ENCODE results near the gene IL23R.
"Not testable (repeated sequence)": the region's sequence is repeated elsewhere in the genome, so short reads cannot be mapped to it uniquely, and the experiment has no call there.

IL23R gene

GRCh38 chr1:67166196-67166595, at the start of gene IL23R:
Gene IL23R, plus strand, starts transcription at chr1:67166454. Its CDS starts 1,667 bp downstream, at chr1:67168121.
- DNase-seq, result no peak
- intact Hi-C loops (cut with DNase I), result no loop called here

- DNase-seq, result no peak
- intact Hi-C loops (cut with DNase I), result no loop called here
Observed at GRCh38 chr1:67118191-67118590, 48.1 kb upstream of the IL23R start.

- no peak for DNase-seq
Observed at GRCh38 chr1:67118646-67119045, 47.6 kb upstream of the IL23R start.

GRCh38 chr1:67120855-67121619, 45.2 kb upstream of the IL23R start:
- no peak for DNase-seq
- intact Hi-C loops (cut with DNase I), result no loop called here

More at GRCh38 chr1:67118646-67119045, 47.6 kb upstream of the IL23R start:
- intact Hi-C loops (cut with DNase I), result no loop called here

- intact Hi-C loops (cut with DNase I), result no loop called here
Observed at GRCh38 chr1:67124455-67124854, 41.8 kb upstream of the IL23R start.

GRCh38 chr1:67126111-67126746, 40.0 kb upstream of the IL23R start:
- no peak for DNase-seq
- intact Hi-C loops (cut with DNase I), result no loop called here

More at GRCh38 chr1:67124455-67124854, 41.8 kb upstream of the IL23R start:
- no peak for DNase-seq

GRCh38 chr1:67126974-67127373, 39.3 kb upstream of the IL23R start:
- no peak for DNase-seq
- intact Hi-C loops (cut with DNase I), result no loop called here

- DNase-seq, result no peak
- intact Hi-C loops (cut with DNase I), result no loop called here
Observed at GRCh38 chr1:67130673-67131072, 35.6 kb upstream of the IL23R start.

- no peak for DNase-seq
- intact Hi-C loops (cut with DNase I), result no loop called here
Observed at GRCh38 chr1:67133177-67133576, 33.1 kb upstream of the IL23R start.

GRCh38 chr1:67134695-67135094, 31.6 kb upstream of the IL23R start, which contains the start of gene C1orf141:
Gene C1orf141, minus strand, starts transcription at chr1:67134970. Its CDS starts 7,730 bp downstream, at chr1:67127240.
- intact Hi-C loops (cut with DNase I), result no loop called here
- DNase-seq, result no peak

GRCh38 chr1:67135354-67135753, 30.9 kb upstream of the IL23R start:
- intact Hi-C loops (cut with DNase I), result no loop called here

GRCh38 chr1:67137307-67137753, 28.9 kb upstream of the IL23R start:
- intact Hi-C loops (cut with DNase I), result no loop called here
- DNase-seq, result no peak

More at GRCh38 chr1:67135354-67135753, 30.9 kb upstream of the IL23R start:
- DNase-seq, result no peak

GRCh38 chr1:67138813-67139499, 27.3 kb upstream of the IL23R start:
- no peak for DNase-seq
- intact Hi-C loops (cut with DNase I), result no loop called here

GRCh38 chr1:67140460-67140859, 25.8 kb upstream of the IL23R start:
- intact Hi-C loops (cut with DNase I), result no loop called here
- no peak for DNase-seq

GRCh38 chr1:67141832-67142231, 24.4 kb upstream of the IL23R start:
- intact Hi-C loops (cut with DNase I); DNase-seq: not testable (repeated sequence)

- intact Hi-C loops (cut with DNase I), result no loop called here
- no peak for DNase-seq
Observed at GRCh38 chr1:67142931-67143330, 23.3 kb upstream of the IL23R start.

- no peak for DNase-seq
- intact Hi-C loops (cut with DNase I), result no loop called here
Observed at GRCh38 chr1:67143966-67144365, 22.3 kb upstream of the IL23R start.

- DNase-seq, result no peak
- intact Hi-C loops (cut with DNase I), result no loop called here
Observed at GRCh38 chr1:67144696-67145095, 21.6 kb upstream of the IL23R start.

- intact Hi-C loops (cut with DNase I), result no loop called here
- DNase-seq, result no peak
Observed at GRCh38 chr1:67146101-67146500, 20.2 kb upstream of the IL23R start.

GRCh38 chr1:67146539-67146938, 19.7 kb upstream of the IL23R start:
- intact Hi-C loops (cut with DNase I), result no loop called here
- no peak for DNase-seq

GRCh38 chr1:67147973-67148372, 18.3 kb upstream of the IL23R start:
- DNase-seq; intact Hi-C loops (cut with DNase I): not testable (repeated sequence)

All from posterior cingulate gyrus (tissue), 11 donors.